DOHH2 (cell line): ENCODE measurements around the gene TWIST2.

Experiments used
- CTCF ChIP-seq: fragments of 200-600 bp; sonication (generic); IDR thresholded peaks from one replicate; pipeline ENCODE4 v1.5.1; 2014; ENCODE audit warnings: antibody characterized with exemption, mild to moderate bottlenecking, low read depth, low read length; ENCODE audit not compliant: poor library complexity, severe bottlenecking
- EZH2phosphoT487 ChIP-seq: fragments of 200-600 bp; sonication (generic); IDR thresholded peaks from 2 replicates; pipeline ENCODE4 v1.6.1; 2017; ENCODE audit warnings: borderline replicate concordance, mild to moderate bottlenecking, antibody characterized with exemption, low read length, moderate library complexity, mixed read lengths

- no peak for TF ChIP-seq CTCF
- no peak for TF ChIP-seq EZH2phosphoT487
Measured at GRCh38 chr2:238919307-238919706, 71.4 kb downstream of the TWIST2 start.
